SIG-M5 treated with dmso at 0.1 percent for 504 hours (cell line): ENCODE results near the gene CPNE6.
A peak's percentile ranks its signal among the peaks of the same experiment; 100 is the strongest.

Experiments
- DNase-seq: peaks from one replicate; lab custom pipeline; 2025; ENCODE audit not compliant: unreplicated experiment; lab: John Stamatoyannopoulos, UW

The CPNE6 gene

GRCh38 chr14:24084440-24084839 lies 13.1 kb downstream of the CPNE6 start:
- no peak for DNase-seq

GRCh38 chr14:24085215-24085614 lies 13.9 kb downstream of the CPNE6 start:
- no peak for DNase-seq

- DNase-seq = no peak
Measured at GRCh38 chr14:24086193-24086955, 15.0 kb downstream of the CPNE6 start.

GRCh38 chr14:24087004-24087403 lies 15.6 kb downstream of the CPNE6 start:
- DNase-seq = no peak

- no peak for DNase-seq
Measured at GRCh38 chr14:24088095-24088494, 16.7 kb downstream of the CPNE6 start.

GRCh38 chr14:24089890-24090289 lies 18.5 kb downstream of the CPNE6 start:
- no peak for DNase-seq

- DNase-seq = no peak
Measured at GRCh38 chr14:24092110-24092504, 20.7 kb downstream of the CPNE6 start.

- no peak for DNase-seq
Measured at GRCh38 chr14:24092505-24093206, 21.3 kb downstream of the CPNE6 start.

- DNase-seq = no peak
Measured at GRCh38 chr14:24093207-24093900, 22.0 kb downstream of the CPNE6 start.

- peak; percentile 91 for DNase-seq
Measured at GRCh38 chr14:24093901-24094840, 22.8 kb downstream of the CPNE6 start, which contains the start of gene PCK2. Gene PCK2 (plus strand): TSS chr14:24094311. CDS start chr14:24094406, 95 bp downstream.

- peak; percentile 8 for DNase-seq
Measured at GRCh38 chr14:24094841-24095270, 23.5 kb downstream of the CPNE6 start.

GRCh38 chr14:24095271-24096068 lies 24.1 kb downstream of the CPNE6 start:
- peak; percentile 62 for DNase-seq

- no peak for DNase-seq
Measured at GRCh38 chr14:24096545-24097181, 25.3 kb downstream of the CPNE6 start.

GRCh38 chr14:24098229-24098926 lies 27.0 kb downstream of the CPNE6 start:
- DNase-seq = no peak

- no peak for DNase-seq
Measured at GRCh38 chr14:24098927-24099813, 27.8 kb downstream of the CPNE6 start.

GRCh38 chr14:24100197-24100981 lies 29.0 kb downstream of the CPNE6 start:
- DNase-seq = peak; percentile 27

- DNase-seq = no peak
Measured at GRCh38 chr14:24100982-24101494, 29.7 kb downstream of the CPNE6 start.
